ENCODE data around the gene CASS4. TPM values are rescaled to one million over a fixed set of nuclear protein-coding genes. Genes with fewer than 3 reads are reported as not detected.

The CASS4 gene
- total RNA-seq, 1 donor from 2014 or later: 0.16 TPM

DNA sequence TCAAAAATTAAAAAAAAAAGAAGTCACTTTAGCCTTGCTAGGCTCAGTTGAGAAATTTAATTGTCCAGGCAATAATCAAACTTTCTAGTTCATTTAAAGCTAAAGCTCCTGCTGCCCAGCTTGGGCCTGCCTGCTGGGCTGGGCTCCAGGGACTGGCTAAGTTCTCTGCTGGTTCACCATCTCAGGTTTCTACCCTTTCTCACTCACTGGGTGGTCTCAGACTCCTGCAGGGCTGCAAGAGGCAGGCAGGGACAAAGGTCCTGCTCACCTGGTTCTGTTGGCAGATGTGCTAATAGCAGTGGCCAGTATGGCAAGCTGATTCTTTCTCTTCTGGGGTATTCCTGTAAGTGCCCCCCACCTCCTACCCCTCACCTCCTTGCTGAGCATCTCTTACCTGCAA lies 35.2 kb downstream of the CASS4 start:
- Mint-ChIP-seq H3K27me3 (ENCODE audit: low read depth) (peaks cover 2% of the 10 kb centered on the region), H3K4me1 (no peaks in the 10 kb centered on the region), H3K27ac (ENCODE audit: unreplicated experiment) (peak overlapping the region; percentile 62), H3K4me3 (no peak overlapping the region), H3K36me3 (ENCODE audit: low read depth) (no peaks in the 10 kb centered on the region), H3K9me3 (no peaks in the 10 kb centered on the region)
- no peak for DNase-seq (ENCODE audit: low read depth, low spot score)
- no peak for TF ChIP-seq CTCF (conservative IDR thresholded peaks at IDR 0.05)

DNA sequence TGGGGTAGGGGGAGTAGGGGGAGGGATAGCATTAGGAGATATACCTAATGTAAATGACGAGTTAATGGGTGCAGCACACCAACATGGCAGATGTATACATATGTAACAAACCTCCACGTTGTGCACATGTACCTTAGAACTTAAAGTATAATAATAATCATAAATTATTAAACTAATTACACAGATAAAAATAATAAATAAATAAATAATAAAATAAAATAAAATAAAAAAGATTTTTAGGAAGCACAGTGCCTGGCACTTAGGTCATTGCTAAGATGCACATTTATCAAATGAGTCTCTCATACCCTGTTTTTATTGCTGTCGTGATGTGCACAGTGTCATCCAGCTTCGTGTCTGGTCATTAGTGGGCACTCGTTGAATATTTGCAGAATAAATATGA lies 37.4 kb downstream of the CASS4 start:
- peaks cover 2% of the 10 kb centered on the region for H3K27me3 Mint-ChIP-seq (ENCODE audit: low read depth)
- H3K36me3 Mint-ChIP-seq (ENCODE audit: low read depth): no peaks in the 10 kb centered on the region
- no peak for TF ChIP-seq CTCF (conservative IDR thresholded peaks at IDR 0.05)
- H3K4me1 Mint-ChIP-seq: no peaks in the 10 kb centered on the region
- no peak overlapping the region for H3K4me3 Mint-ChIP-seq
- DNase-seq (ENCODE audit: low read depth, low spot score): no peak
- H3K27ac Mint-ChIP-seq (ENCODE audit: unreplicated experiment): no peak overlapping the region
- H3K9me3 Mint-ChIP-seq: no peaks in the 10 kb centered on the region

GRCh38 chr20:56451056-56451765 lies 39.2 kb downstream of the CASS4 start:
- H3K9me3 Mint-ChIP-seq: no peaks in the 10 kb centered on the region
- H3K4me1 Mint-ChIP-seq: no peaks in the 10 kb centered on the region
- no peak overlapping the region for H3K4me3 Mint-ChIP-seq
- peaks cover 2% of the 10 kb centered on the region for H3K27me3 Mint-ChIP-seq (ENCODE audit: low read depth)
- no peaks in the 10 kb centered on the region for H3K36me3 Mint-ChIP-seq (ENCODE audit: low read depth)
- peak overlapping the region; percentile 39 for H3K27ac Mint-ChIP-seq (ENCODE audit: unreplicated experiment)
- TF ChIP-seq CTCF (conservative IDR thresholded peaks at IDR 0.05): no peak
- no peak for DNase-seq (ENCODE audit: low read depth, low spot score)

DNA sequence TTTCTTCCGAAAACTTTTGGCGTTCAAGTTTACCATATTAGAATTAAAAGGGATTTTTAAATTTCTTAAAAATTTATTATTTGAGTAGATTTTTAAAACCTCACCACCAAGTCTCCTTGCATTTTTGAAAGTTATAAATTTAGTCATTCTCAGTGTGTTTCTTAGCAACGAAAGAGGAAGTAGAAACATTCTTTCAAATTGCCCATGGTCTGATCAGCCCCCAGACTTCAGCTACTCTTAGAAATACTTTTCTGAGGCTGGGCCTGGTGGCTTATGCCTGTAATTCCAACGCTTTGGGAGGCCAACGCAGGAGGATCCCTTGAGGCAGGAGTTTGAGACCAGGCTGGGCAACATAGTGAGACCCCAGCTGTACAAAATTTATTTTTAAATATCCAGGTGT lies 41.3 kb downstream of the CASS4 start:
- peaks cover 2% of the 10 kb centered on the region for H3K27me3 Mint-ChIP-seq (ENCODE audit: low read depth)
- no peak overlapping the region for H3K27ac Mint-ChIP-seq (ENCODE audit: unreplicated experiment)
- H3K36me3 Mint-ChIP-seq (ENCODE audit: low read depth): no peaks in the 10 kb centered on the region
- no peak for TF ChIP-seq CTCF (conservative IDR thresholded peaks at IDR 0.05)
- no peak for DNase-seq (ENCODE audit: low read depth, low spot score)
- no peak overlapping the region for H3K4me3 Mint-ChIP-seq
- H3K4me1 Mint-ChIP-seq: no peaks in the 10 kb centered on the region
- H3K9me3 Mint-ChIP-seq: no peaks in the 10 kb centered on the region

- TF ChIP-seq CTCF (conservative IDR thresholded peaks at IDR 0.05): no peak
- H3K4me3 Mint-ChIP-seq: no peak overlapping the region
- H3K9me3 Mint-ChIP-seq: no peaks in the 10 kb centered on the region
- DNase-seq (ENCODE audit: low read depth, low spot score): no peak
- no peaks in the 10 kb centered on the region for H3K4me1 Mint-ChIP-seq
- no peak overlapping the region for H3K27ac Mint-ChIP-seq (ENCODE audit: unreplicated experiment)
- H3K36me3 Mint-ChIP-seq (ENCODE audit: low read depth): no peaks in the 10 kb centered on the region
- peaks cover 2% of the 10 kb centered on the region for H3K27me3 Mint-ChIP-seq (ENCODE audit: low read depth)
These were observed 42.7 kb downstream of the CASS4 start for GRCh38 chr20:56454754-56455153.

Data from neural crest cell (in vitro differentiated cells).